CD4-positive, alpha-beta T cell treated with Interferon alpha-2 for 1 hour (primary cell): ENCODE data around the gene KIF6.
"Not testable (repeated sequence)": the region's sequence is repeated elsewhere in the genome, so short reads cannot be mapped to it uniquely, and the experiment has no call there.

ENCODE experiments used
- DNase-seq, 2 donors: peaks; one replicate each; pipeline ENCODE4 v3.0.0-alpha.2; 2020 to 2022

The KIF6 gene

DNA sequence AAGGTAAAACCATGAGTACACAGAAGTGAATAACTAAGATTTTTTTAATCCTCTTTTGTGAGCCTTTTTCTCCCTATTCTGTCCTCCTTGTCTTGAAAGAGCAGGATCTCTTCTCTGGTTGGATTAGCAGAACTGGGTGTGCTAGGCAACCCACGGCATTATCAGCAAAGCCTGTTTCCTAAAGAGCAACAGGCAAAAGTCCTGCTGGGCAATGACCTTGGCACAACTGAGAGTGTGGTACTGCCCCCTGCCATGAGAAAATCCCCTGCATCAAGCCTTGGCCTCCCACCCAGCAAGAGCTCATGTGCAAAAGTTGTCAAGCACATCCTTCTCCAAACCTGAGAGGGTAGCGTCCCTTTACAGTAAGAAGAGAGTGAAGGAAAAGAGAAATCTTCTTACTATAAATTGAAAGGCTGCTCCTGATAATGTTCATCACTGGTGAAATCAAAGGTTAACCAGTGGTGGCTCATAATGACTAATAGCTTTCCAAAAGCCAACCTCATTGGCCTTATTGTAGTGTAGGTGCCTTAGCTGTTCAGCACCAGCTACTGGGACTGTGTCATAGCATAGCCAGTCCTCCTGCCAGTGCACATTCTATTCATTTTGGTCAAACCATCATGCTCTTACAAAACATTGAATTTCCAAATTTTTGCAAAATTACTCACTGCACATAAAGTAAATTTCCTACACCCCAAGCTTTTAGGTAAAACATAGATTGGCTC lies 17.1 kb downstream of the KIF6 start:
- no peak for DNase-seq

DNA sequence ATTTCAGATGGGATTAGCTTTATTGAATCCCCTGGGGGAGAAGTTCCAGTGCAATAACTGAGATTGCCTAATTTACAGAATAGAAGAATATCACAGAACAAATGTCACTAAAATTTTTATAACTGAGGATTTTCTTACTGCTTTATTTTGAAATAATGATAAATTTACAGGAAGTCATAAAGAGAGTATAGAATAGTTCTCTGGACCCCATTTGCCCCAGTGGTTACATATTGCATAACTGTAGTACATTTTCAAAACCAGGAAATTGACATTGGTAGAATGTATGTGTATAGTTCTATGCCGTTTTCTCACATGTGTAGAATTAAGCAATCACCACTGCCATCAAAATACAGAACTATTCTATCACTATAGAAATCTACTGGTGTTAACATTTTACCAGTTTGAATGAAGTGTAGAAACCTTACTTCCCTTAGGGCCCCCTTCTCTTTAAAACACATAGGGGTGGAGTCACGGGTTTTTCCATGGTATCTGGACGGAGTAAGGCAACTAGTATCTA lies 18.3 kb downstream of the KIF6 start:
- no peak for DNase-seq

DNA sequence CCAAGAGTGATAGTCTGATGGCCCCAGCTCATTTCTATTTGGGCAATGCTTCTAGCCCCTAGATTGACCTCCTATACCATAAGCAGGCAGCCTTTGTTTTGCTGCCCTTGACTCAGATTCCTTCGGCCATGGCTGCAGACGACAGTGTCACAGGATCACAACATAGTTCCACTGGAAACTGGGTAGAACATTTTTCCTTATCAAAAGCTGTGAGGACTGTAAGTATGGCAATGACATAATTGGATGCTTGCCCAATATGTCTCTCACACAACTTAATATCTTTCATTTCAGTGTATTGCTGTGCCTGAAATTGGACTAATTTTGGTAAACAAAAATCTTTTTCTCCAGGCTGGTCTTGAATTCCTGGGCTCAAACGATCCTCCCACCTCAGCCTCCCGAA lies 22.9 kb downstream of the KIF6 start:
- DNase-seq, result no peak

DNA sequence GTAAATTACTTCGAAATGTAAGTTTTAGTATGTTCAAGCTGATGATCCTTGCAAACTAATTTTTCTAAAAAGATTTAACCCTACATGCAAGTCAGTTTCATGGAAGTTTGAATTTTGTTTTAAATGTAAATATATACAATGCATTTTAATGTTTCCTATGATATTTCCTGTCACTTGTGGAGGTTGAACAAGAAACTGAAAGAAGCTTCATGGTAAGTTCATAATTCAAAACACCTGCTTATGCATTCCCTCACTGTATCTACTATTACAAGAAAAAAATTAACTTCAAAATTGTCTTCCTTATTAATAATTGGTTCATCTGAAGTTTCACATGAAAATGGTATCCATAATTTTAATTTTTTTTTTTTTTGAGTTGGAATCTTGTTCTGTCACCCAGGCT lies 24.8 kb downstream of the KIF6 start:
- no peak for DNase-seq

DNA sequence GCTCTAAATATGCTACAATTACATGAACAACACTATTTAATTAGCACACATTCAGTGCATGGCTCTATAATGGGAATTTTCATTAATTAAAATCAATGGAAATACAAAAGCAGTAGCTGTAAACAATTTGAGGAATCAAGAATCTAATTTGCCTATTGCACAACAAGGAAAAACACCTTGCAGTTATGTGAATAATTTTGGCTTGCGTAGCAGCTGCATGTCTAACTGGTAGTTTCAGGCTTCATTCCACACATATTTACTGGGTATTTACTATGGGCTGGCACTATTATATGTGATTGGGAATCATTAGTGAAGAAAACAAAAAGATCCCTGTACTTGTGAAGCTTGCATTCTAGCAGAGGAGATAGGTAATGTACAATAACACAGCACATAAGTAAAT lies 26.4 kb downstream of the KIF6 start:
- no peak for DNase-seq

DNA sequence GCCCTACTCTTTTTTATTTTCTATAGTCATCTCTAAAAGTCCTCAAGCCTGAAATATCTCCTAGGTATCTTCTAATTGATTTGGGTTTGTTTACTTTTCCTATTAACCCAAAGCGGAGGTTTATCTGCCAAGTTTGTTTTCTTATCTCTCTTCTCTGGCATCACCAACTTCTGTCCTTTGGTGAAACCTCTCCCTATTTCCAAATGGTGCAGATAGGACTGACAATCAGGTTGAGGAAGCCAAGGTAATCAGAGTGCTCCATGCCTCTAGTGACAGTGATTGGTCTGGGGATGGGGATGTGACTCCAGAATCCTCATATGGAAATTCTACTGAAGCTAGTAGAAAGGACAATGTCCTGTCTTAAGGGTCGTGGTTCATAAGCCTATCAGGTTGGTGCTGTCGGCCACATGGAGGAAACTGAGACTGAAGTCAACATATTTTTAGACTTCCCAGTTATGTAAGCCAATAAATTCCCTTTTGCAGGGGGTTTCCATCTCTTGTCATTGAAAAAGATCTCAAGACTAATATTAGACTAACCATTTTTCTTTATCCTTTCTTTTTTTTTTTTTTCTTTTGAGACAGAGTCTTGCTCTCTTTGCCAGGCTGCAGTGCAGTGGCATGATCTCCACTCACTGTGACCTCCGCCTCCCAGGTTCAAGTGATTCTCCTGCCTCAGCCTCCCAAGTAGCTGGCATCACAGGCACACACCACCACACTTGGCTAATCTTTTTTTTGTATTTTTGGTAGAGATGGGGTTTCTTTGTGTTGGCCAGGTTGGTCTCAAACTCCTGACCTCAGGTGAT lies 28.0 kb downstream of the KIF6 start:
- DNase-seq, result no peak

DNA sequence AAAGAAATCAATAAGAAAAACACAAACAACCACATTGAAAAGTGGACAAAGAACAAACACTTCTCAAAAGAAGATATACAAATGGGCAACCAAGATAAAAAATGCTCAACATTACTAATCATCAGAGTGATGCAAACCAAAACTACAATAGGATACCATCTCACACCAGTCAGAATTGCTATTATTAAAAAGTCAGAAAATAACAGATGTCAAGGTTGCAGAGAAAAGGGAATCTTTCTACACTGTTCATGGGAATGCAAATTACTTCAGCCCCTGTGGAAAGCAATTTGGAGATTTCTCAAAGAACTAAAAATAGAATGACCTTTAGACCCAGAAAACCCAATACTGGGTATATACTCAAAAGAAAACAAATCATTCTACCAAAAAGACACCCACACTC lies 29.8 kb downstream of the KIF6 start:
- no peak for DNase-seq

DNA sequence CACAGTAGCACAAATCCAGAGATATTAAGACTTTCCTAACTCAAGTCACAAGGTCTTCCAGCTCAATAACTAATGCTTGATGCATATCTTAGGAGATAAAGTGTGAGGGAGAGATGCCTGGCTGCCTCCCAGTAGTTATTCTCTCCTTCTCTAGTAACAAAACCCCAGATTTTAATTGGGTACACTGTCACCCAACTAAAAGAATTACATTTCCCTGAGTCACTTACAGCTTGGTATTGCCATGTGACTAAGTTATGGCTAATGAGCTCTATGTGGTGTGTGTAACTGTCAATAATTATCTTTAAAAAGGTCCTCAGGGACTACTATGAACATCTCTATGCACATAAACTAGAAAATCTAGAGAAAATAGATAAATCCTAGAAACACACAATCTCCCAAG lies 32.0 kb downstream of the KIF6 start:
- DNase-seq, result no peak

DNA sequence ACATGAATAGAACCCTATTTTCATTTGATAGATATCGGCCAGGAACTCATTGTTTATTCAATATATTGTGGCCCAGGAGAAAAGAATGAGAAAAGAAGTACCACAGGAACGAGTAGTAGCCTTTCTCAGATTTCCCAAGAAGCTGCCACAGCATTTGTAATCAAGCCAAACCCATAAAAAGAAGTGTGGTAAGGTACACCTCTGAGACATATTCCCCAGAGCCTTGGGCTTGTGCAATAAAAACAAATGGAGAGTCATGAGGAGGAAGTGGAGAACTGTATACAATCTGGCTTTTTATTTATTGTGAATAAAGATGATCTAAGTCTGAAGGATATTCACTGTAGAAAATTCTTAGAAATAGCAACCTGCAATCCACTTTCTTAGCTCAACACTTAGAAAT lies 36.7 kb downstream of the KIF6 start:
- DNase-seq, result no peak

DNA sequence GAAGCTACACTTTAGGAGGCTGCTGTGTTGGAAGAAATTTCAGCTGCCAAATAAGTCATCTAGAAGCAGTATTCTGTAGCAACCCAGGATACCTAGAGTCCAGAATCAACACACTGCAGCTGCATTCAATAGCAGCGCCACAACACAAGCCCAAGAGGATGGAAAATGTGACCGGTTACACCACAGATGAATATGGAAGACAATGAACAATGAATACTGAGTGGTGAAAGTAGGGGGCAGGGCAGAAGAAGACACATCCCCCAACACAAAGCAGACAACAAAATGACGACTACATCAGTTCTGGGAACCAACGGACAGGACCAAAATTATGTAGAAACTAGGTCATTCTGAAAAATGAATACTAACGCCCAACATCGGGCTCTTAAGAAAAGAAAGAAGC lies 38.2 kb downstream of the KIF6 start:
- no peak for DNase-seq

DNA sequence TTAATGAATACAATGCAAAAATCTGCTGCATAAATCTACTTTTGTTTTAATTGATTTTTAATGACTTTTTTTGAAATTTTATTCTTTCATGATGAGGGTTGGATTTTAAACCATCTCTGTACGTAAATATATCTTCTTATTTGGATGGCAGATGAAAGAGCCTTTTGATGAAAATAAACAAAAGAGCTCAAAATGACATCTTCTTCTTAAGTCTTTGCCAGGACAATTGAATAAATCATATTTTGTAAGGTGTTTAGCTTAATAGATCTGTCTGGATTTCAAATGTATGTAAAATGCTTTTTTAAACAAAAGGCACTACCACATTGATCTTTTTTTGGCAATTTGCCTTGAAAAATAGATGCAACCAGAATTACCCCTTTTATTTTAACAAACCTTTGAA lies 39.3 kb downstream of the KIF6 start:
- no peak for DNase-seq

DNA sequence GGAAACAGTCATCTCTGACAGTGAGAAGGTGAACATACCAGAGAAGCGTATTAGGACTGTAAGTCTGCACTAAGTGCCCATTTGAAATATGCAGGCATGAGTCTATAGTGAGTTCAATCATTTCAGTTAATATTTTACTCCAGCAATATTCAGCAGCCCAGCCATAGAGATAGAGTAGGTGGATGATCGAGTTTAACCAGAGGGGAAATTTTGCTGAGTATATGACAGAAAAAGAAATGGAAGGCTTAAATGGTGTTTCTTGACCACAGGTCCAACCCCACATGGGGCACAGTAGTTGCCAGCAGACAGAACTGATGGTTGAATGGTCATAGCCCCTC lies 39.8 kb downstream of the KIF6 start:
- no peak for DNase-seq

DNA sequence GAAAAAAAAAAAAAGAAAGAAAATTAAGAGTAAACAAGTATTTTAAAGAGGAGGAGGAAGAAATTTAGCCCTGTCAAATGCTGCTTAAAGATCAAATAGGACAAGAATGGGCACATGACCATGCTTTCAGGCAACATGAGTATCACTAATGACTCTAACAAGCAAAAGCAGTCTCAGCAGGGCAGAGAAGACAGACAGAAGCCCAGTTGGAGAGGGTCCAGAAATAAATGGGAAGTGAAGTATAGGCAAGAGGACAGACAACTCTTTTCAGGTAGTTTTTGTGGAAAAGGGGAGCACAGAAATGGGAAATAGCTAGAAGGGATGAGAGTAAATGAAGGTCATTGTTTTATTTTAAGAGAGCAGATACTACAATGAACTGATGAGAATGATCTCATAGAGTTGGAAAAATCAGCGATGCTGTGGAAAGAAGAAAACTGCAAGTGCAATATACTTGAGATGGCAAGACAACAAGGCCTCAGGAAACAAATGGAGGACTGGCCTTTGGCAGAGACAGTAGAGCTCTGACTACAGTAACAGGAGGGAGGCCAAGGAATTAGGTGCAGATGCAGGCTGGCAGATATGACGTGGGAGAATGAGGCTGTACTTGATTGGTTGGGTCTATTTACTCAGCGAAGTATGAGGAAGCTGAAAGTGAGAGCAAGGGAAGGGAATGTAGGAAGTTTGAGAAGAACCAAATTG lies 40.3 kb downstream of the KIF6 start:
- DNase-seq, result no peak

DNA sequence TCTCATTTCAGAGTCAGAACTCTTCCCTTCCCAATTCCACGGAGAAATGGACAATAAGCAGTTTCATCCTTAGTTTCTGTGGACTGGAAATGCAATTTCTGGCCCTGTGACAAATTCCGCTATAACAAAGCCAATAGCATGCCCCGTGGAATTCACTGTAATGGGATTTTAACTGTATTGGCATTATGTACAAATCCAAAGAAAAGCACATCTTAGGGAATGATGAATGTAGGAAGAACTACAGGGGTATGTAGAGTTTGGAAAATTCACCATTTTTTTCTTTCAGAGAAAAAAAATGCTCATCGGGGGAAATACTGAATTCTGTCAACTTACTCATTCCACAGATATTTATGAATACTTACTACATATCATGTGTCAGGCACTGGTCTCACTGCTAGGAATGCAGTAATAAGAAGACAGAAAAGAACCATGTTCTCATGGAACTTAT lies 43.5 kb downstream of the KIF6 start:
- DNase-seq, result no peak

DNA sequence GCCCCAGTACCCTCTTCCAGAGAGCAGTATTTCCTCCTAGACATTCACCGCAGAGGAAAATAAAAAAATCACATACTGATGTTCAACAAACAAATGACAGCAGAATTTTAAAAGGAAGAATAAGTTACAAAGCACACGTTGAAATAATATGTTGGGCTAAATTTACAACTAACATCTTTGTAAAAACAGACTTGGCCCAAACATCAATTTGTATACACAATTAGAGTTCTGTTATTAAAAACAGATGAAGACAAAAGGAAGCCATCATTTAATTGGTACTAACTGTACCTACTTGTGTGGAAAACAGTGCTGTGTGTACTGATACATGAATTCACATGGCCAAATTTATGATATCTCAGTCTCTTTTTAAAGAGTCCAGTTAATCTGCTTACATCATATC lies 46.3 kb downstream of the KIF6 start:
- no peak for DNase-seq

DNA sequence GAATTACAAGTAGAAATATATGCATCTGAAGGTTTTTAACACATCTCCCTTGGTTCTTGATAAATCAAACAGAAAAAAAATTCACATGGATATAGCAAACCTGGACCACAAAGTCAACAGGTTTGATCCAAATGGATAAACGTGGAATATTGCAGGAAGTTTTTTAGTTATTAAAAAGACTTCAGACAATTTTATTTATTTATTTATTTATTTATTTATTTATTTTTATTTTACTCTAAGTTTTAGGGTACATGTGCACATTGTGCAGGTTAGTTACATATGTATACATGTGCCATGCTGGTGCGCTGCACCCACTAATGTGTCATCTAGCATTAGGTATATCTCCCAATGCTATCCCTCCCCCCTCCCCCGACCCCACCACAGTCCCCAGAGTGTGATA lies 47.9 kb downstream of the KIF6 start:
- DNase-seq, result not testable (repeated sequence)

DNA sequence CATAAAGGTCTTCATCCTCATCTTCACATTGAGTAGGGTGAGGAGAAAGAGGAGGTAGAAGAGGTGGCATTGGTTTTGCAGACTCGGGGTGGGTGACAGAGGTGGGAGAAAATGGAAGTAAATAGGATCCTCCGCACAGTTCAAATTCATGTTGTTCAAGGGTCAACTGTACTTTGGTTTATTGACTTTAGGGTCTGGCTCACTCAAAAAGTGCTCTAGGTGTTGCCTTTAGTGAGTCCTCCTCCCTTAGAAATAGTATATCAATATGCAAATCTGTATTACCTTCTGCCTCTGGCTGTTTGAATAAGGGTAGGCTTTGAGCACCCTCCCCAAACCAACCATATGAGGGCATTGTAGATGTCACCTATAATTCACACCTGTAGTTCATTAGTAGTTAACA lies 54.7 kb downstream of the KIF6 start:
- DNase-seq, result no peak

DNA sequence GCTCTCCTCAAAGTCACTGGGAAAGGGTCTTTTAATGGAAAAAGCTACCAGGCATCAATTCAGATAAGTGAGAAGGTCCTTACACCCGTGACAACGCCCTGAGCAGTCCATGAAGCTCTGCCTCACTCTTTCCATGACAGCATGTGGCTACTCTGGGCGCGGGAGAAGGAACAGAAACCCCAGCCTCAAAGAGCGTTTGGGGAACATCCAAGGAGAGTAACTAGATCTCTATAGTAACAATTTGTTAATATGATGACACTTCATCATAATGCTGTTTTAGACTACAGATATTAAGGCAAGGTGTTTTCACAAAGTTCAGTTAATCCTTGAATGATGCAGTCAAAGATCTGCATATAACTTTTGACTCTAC lies 55.2 kb downstream of the KIF6 start:
- DNase-seq, result no peak

DNA sequence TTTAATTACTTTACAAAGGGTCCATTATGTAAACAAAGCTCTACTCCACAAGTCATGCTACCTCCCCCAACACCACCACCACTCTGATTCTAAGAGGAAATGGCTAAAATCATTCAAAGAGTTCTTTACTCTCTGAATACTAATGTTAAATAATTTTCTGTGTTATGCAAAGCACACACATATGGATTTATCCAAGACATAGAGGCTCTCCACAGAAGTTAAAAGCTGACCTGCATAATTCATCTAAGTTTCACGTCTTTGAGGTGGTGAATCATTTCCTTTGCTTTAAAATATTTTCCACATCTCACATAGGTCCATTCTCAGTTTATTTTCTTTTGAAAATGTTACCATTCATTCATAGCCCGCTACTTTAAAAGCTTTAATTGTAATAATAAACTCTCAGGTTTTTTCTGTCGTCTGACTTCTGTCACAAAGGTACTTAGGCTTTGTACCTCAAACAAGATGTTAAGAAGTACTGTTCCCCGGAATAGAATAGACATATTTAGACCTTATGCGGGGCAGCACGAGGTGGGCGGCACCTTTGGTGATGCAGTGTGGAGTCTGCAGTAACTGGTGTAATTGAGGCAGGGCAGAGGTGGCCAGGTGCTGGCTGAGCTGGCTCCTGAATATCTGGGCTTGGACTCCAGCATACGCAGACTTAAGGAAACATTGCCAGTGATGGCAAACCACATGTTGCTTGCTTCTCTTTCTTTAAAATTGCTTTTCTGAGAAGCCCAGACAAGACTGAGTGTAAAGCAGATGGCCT lies 55.8 kb downstream of the KIF6 start:
- DNase-seq, result no peak

DNA sequence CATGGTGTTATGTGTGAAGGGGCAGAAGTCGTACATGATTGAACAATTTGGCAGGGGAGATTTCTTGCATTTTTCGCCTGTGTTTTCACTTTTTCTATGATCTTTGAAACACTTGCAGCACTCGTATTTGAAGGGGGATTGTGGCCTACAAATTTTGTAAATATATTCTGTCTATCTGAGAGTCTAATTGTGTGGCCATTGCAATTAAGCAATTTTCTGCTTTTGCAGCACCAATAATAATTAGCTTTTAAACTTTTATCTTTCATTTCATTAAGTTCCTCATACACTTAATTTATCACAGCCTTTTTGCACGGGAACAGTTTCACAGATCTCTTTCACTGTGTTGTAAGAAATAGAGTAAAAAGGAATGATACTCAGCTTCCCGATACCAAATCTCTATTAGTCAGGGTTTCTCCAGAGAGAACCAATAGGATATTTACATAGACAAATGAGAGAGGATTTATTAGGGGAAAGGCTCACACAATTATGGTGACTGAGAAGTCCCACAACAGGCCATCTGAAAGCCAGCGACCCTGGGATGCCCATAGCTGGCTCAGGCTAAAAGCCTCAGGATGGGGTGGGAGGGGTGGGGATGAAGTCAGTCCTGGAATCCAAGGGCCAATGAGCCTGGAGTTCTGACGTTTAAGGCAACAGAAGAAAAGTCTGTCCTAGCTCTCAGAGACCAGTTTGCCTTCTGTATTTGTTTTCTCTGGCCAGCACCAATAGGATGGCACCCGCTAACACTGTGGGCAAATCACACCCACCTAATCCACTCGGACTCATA lies 58.3 kb downstream of the KIF6 start:
- no peak for DNase-seq

DNA sequence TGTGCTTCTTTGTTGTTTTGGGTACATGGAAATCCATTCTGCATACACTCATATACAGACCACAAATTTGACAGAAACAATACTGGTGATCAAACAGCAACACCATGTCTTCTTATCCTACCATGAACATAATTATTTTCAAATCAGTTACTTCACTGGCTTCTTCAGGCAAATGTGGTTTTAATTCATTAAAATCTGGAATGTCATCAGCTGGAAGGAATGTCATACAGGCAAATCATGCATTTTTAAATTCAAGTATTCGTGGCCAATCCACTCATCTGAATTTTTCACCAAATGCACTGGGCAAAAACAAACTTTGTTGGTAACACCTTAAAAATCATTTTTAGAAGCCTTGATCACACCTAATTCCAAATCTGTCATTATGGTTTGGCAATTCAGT lies 59.3 kb downstream of the KIF6 start:
- DNase-seq, result no peak

DNA sequence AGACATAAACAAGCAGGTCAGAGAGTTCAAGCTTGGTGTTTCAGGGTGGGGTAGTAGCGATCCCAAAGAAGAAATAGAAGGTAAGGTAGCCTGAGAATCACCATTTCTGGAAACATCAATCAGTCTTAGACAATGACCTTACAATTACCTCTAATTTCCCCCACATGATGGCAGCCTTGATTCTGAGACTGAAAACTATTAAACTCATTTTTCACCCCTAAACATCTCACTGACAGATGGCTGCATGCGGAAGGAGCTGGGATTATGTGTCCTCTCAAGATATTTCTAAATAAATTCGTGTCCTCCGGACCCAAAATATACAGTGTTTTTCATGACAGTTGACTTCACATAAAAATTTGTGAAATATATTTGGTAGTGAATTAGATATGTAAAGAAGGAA lies 61.0 kb downstream of the KIF6 start:
- no peak for DNase-seq
